HEK293 (cell line): ENCODE results near the gene TRAF3IP1.

Experiments used
- CTCF ChIP-seq: fragments of 450-650 bp; formaldehyde crosslinking; IDR thresholded peaks from 2 replicates; pipeline ENCODE4 v1.5.1; 2016; ENCODE audit warnings: missing biosample characterization, missing genetic modification characterization
- GLIS1 ChIP-seq: fragments of 450-650 bp; formaldehyde crosslinking; IDR thresholded peaks from 2 replicates; pipeline ENCODE4 v1.5.1; 2016; ENCODE audit warnings: missing biosample characterization, missing genetic modification characterization
- ZNF114 ChIP-seq: fragments of 450-650 bp; formaldehyde crosslinking; IDR thresholded peaks from 2 replicates; pipeline ENCODE4 v1.5.0; 2017; ENCODE audit warnings: missing biosample characterization, missing genetic modification characterization
- ZNF302 ChIP-seq: fragments of 450-650 bp; formaldehyde crosslinking; IDR thresholded peaks from 2 replicates; pipeline ENCODE4 v1.5.1; 2016; ENCODE audit warnings: missing biosample characterization, missing genetic modification characterization, low read depth

DNA sequence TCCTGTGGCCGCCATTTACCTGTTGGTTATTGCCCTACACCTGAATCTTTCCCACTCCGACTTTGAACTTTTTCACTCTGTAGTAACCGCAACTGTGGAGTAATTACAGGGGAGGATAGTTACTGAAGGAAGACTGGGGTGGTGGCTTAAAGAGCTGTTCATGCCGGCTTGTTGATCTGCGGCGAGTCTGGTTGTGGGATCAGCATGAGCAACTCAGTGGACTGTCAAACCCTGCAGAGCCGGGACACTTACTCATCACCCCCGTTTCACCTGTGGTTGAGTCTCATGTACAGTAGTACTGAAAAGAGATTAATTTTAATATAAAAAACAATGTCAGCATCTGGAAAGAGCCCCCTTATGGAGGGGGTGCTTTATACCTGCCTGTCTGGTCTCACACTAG is 108.5 kb downstream of the TRAF3IP1 start:
- TF ChIP-seq GLIS1 = no peak
- TF ChIP-seq ZNF114 (tag by site-specific recombination) = no peak
- no peak for TF ChIP-seq ZNF302 (tag by site-specific recombination)
- TF ChIP-seq CTCF (tag by site-specific recombination) = no peak
